Measurements from ENCODE around the gene GPC5. TPM values are rescaled to one million over a fixed set of nuclear protein-coding genes. Genes with fewer than 3 reads are reported as not detected.

GPC5 gene
- total RNA-seq, 2 experiments from 2014 or later, result 2.4 TPM; not detected in 1

- Histone ChIP-seq H3K36me3 (ENCODE audit: insufficient read depth, low read length) (no peaks in the 10 kb centered on the region), H3K4me2 (ENCODE audit: low read length) (no peak overlapping the region), H3K9me3 (ENCODE audit: low read length) (no peaks in the 10 kb centered on the region), H4K20me1 (ENCODE audit: insufficient read depth, low read length) (no peaks in the 10 kb centered on the region), H3K4me1 (ENCODE audit: insufficient read depth, low read length, poor library complexity, severe bottlenecking) (no peaks in the 10 kb centered on the region), H3K79me2 (ENCODE audit: insufficient read depth, low read depth, low read length) (no peaks in the 10 kb centered on the region), H3K9me2 (ENCODE audit: insufficient read depth, low read length) (no peaks in the 10 kb centered on the region), H2AFZ (ENCODE audit: low read length) (no peak overlapping the region), H3K27ac (ENCODE audit: low read depth, low read length, poor library complexity, severe bottlenecking) (no peak overlapping the region), H3K4me3 (ENCODE audit: low read depth, low read length, poor library complexity, severe bottlenecking) (no peak overlapping the region)
- POLR2A ChIA-PET, result no interaction called here
- TF ChIP-seq CTCF (conservative IDR thresholded peaks at IDR 0.05; ENCODE audit: low read length), result no peak
- no peak for TF ChIP-seq EZH2phosphoT487 (IDR thresholded peaks at IDR 0.05; ENCODE audit: borderline replicate concordance, low read depth, low read length)
- intact Hi-C loops (cut with micrococcal nuclease; ENCODE audit: unreplicated experiment), result no loop called here
- no TSS peak for BruUV-seq (replicated peaks)
- CTCF ChIA-PET (ENCODE audit: unreplicated experiment), result no interaction called here
- DNase-seq (ENCODE audit: low spot score), result no peak
Observed at GRCh38 chr13:92830821-92831220, 1432.4 kb downstream of the GPC5 start.

- Histone ChIP-seq H3K79me2 (ENCODE audit: insufficient read depth, low read depth, low read length) (no peaks in the 10 kb centered on the region), H3K9me2 (ENCODE audit: insufficient read depth, low read length) (no peaks in the 10 kb centered on the region), H3K27ac (ENCODE audit: low read depth, low read length, poor library complexity, severe bottlenecking) (no peak overlapping the region), H3K4me3 (ENCODE audit: low read depth, low read length, poor library complexity, severe bottlenecking) (no peak overlapping the region), H3K4me2 (ENCODE audit: low read length) (no peak overlapping the region), H4K20me1 (ENCODE audit: insufficient read depth, low read length) (no peaks in the 10 kb centered on the region), H3K4me1 (ENCODE audit: insufficient read depth, low read length, poor library complexity, severe bottlenecking) (no peaks in the 10 kb centered on the region), H2AFZ (ENCODE audit: low read length) (no peak overlapping the region), H3K36me3 (ENCODE audit: insufficient read depth, low read length) (no peaks in the 10 kb centered on the region), H3K9me3 (ENCODE audit: low read length) (no peaks in the 10 kb centered on the region)
- ChIA-PET POLR2A (no interaction called here), CTCF (ENCODE audit: unreplicated experiment) (no interaction called here)
- intact Hi-C loops (cut with micrococcal nuclease; ENCODE audit: unreplicated experiment), result no loop called here
- TF ChIP-seq EZH2phosphoT487 (IDR thresholded peaks at IDR 0.05; ENCODE audit: borderline replicate concordance, low read depth, low read length) (no peak), CTCF (conservative IDR thresholded peaks at IDR 0.05; ENCODE audit: low read length) (no peak)
- BruUV-seq (replicated peaks), result no TSS peak
- DNase-seq (ENCODE audit: low spot score), result no peak
Observed at GRCh38 chr13:92833071-92833470, 1434.7 kb downstream of the GPC5 start.

GRCh38 chr13:92836171-92836570 lies 1437.8 kb downstream of the GPC5 start:
- DNase-seq (ENCODE audit: low spot score), result no peak
- H3K79me2 ChIP-seq (ENCODE audit: insufficient read depth, low read depth, low read length), result no peaks in the 10 kb centered on the region
- H2AFZ ChIP-seq (ENCODE audit: low read length), result no peak overlapping the region
- H4K20me1 ChIP-seq (ENCODE audit: insufficient read depth, low read length), result no peaks in the 10 kb centered on the region
- CTCF ChIA-PET (ENCODE audit: unreplicated experiment), result no interaction called here
- no peaks in the 10 kb centered on the region for H3K4me1 ChIP-seq (ENCODE audit: insufficient read depth, low read length, poor library complexity, severe bottlenecking)
- POLR2A ChIA-PET, result no interaction called here
- H3K4me3 ChIP-seq (ENCODE audit: low read depth, low read length, poor library complexity, severe bottlenecking), result no peak overlapping the region
- no peaks in the 10 kb centered on the region for H3K9me3 ChIP-seq (ENCODE audit: low read length)
- H3K27ac ChIP-seq (ENCODE audit: low read depth, low read length, poor library complexity, severe bottlenecking), result no peak overlapping the region
- no peaks in the 10 kb centered on the region for H3K9me2 ChIP-seq (ENCODE audit: insufficient read depth, low read length)
- intact Hi-C loops (cut with micrococcal nuclease; ENCODE audit: unreplicated experiment), result no loop called here
- no peak overlapping the region for H3K4me2 ChIP-seq (ENCODE audit: low read length)
- no peaks in the 10 kb centered on the region for H3K36me3 ChIP-seq (ENCODE audit: insufficient read depth, low read length)
- TF ChIP-seq CTCF (conservative IDR thresholded peaks at IDR 0.05; ENCODE audit: low read length), result no peak
- no peak for TF ChIP-seq EZH2phosphoT487 (IDR thresholded peaks at IDR 0.05; ENCODE audit: borderline replicate concordance, low read depth, low read length)
- BruUV-seq (replicated peaks), result no TSS peak

Measured in OCI-LY7 (cell line).